Pancreas (tissue), 10 donors: ENCODE measurements around the gene CDK11A. TPM values are rescaled to one million over a fixed set of nuclear protein-coding genes. Genes with fewer than 3 reads are reported as not detected.

ENCODE experiments used
- ATAC-seq, 4 donors: fragments of 200-7000 bp; cut with Tn5 transposase; one replicate each; pipeline versions ENCODE4 v1.8.0 to v1.9.1; 2020; ENCODE audit warnings: mild to moderate bottlenecking in 4 of 4, moderate library complexity in 4 of 4
- DNase-seq, 6 donors: peaks; one replicate each; pipeline ENCODE4 v3.0.0-alpha.2; 2020
- FAIRE-seq: peaks from 2 replicates; lab custom pipeline; 2012; peaks lifted over from hg19 to GRCh38; lab: Jason Lieb, UNC
- H3K27ac ChIP-seq, 4 donors: fragments of 200-600 bp; sonication (generic); 1 replicate in 3 of 4; 2 replicates in 1 of 4; pipeline versions ENCODE4 v1.5.0 to v1.8.0; 2020
- H3K27me3 ChIP-seq, 4 donors: fragments of 200-600 bp; one replicate each; pipeline ENCODE4 v1.8.0; 2021
- H3K36me3 ChIP-seq, 3 donors: fragments of 200-600 bp; sonication (generic) in 1 of 3; one replicate each; pipeline versions ENCODE4 v1.5.0 to v1.8.0; 2020 to 2021
- H3K4me1 ChIP-seq, 3 donors: fragments of 200-600 bp; one replicate each; pipeline ENCODE4 v1.8.0; 2021
- H3K4me3 ChIP-seq, 4 donors: fragments of 200-600 bp; sonication (generic) in 2 of 4; one replicate each; pipeline versions ENCODE4 v1.5.0 to v1.8.0; 2020 to 2021
- H3K9me3 ChIP-seq, 4 donors: fragments of 200-600 bp; one replicate each; pipeline ENCODE4 v1.8.0; 2021
- WGBS, 2 donors: extraction: QIAGEN DNeasy Blood & Tissue Kit; methylation state at CpG; one replicate each; pipeline ENCODE4 v1.1.7; 2013; 5-methylcytosine and 5-hydroxymethylcytosine counted together
- intact Hi-C, 3 donors: fragments of 100-400 bp; cut with DNase I; formaldehyde crosslinking; loops; one replicate each; pipeline versions ENCODE4 v1.11.1 to v1.14.2; 2022
- polyA plus RNA-seq, 2 donors: library from polyadenylated mRNA; stranded (reverse); fragments of 200-250 nt; gene quantifications; one replicate each; pipeline ENCODE4 v1.2.3, GENCODE V29; 2013
- total RNA-seq, 6 donors: library from RNA; stranded (reverse); fragmentation: NEBNext Ultra II Directional in 4 of 6; extraction: Animal tissue kit (Norgen Biotek cat#: 25700) in 4 of 6; gene quantifications; one replicate each; pipeline versions ENCODE4 v1.2.1 to v1.2.4, GENCODE V29; 2021 to 2023
- TF ChIP-seq, protein P1 (sequence below), 4 donors: fragments of 200-600 bp; sonication (generic) in 3 of 4; IDR thresholded peaks; one replicate each; pipeline versions ENCODE4 v1.5.0 to v1.8.0; 2021; ENCODE audit warnings: antibody characterized with exemption in 4 of 4
- donor health status: healthy with polysubstance abuse.
- donor health status: DM: no; HTN: no; CAD: no; lungs with moderate emphysema.
- donor health status: DM: no; HTN: no; CAD: no.
- donor health status: control.
- donor health status: control.
- donor health status: Bipolar disorder and iron deficiency.
- donor health status: DM: yes; HTN: yes; CAD: no.
- donor health status: DM: no; HTN: no; CAD: no.
- donor health status: DM: no; HTN: no; CAD: no.
- donor health status: DM: yes; HTN: yes; CAD: no.

Gene CDK11A
- total and polyA plus RNA-seq, 8 donors, result 13.2 to 111 (median 17.8) TPM

DNA sequence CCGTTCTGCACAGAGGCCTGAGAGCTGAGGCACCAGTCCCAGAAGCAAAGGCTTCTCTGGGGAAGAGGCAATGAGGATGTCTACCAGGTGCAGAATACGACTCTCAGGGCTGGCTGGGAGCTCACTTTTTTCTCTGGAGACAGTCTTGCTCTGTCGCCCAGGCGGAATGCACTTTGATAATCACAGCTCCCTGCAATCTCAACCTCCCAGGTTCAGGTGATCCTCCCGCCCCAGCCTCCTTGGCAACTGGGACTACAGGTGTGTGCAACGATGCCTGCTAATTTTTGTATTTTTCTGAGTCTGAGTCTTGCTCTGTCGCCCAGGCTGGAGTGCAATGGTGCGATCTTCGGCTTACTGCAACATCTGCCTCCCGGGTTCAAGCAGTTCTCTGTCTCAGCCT lies 36.6 kb upstream of the CDK11A start:
- no peak overlapping the region for H3K4me3 ChIP-seq
- peaks cover 10 to 14% (median 11%) of the 10 kb centered on the region in 3 donors for H3K4me1 ChIP-seq
- intact Hi-C loops, result no loop called here
- TF ChIP-seq, protein P1, sequence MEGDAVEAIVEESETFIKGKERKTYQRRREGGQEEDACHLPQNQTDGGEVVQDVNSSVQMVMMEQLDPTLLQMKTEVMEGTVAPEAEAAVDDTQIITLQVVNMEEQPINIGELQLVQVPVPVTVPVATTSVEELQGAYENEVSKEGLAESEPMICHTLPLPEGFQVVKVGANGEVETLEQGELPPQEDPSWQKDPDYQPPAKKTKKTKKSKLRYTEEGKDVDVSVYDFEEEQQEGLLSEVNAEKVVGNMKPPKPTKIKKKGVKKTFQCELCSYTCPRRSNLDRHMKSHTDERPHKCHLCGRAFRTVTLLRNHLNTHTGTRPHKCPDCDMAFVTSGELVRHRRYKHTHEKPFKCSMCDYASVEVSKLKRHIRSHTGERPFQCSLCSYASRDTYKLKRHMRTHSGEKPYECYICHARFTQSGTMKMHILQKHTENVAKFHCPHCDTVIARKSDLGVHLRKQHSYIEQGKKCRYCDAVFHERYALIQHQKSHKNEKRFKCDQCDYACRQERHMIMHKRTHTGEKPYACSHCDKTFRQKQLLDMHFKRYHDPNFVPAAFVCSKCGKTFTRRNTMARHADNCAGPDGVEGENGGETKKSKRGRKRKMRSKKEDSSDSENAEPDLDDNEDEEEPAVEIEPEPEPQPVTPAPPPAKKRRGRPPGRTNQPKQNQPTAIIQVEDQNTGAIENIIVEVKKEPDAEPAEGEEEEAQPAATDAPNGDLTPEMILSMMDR (IDR thresholded peaks at IDR 0.05), result no peak
- no peak overlapping the region for H3K27ac ChIP-seq
- no peak for ATAC-seq
- no peaks in the 10 kb centered on the region for H3K27me3 ChIP-seq
- 96 to 98% methylated on average over 10 of the region's 10 CpGs for WGBS, 2 donors
- H3K9me3 ChIP-seq, result no peaks in the 10 kb centered on the region
- FAIRE-seq, result no peak
- peaks cover 3 to 27% (median 5%) of the 10 kb centered on the region in 3 donors for H3K36me3 ChIP-seq
- no peak for DNase-seq

DNA sequence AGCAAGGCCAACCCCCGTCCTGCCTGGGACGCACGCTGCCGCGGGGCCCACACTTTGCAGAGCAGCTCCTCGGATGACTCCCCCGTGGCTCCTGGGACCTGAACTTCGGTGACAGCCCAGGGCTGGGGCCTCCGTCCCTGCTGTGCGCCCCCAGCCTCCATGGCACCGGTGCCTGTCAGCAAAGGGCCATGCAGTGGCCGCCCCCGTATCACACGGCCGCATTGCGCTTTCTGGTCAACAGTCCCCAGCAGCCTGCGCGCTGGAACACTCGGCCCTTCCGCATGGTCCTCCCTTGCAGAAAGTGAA lies 36.1 kb upstream of the CDK11A start:
- Histone ChIP-seq H3K9me3 (no peaks in the 10 kb centered on the region), H3K27me3 (no peaks in the 10 kb centered on the region), H3K27ac (no peak overlapping the region), H3K36me3 (peaks cover 3 to 29% (median 5%) of the 10 kb centered on the region in 3 donors), H3K4me1 (peaks cover 10 to 14% (median 11%) of the 10 kb centered on the region in 3 donors), H3K4me3 (no peak overlapping the region)
- DNase-seq (peak in 1 of 6 donors; percentile 61), ATAC-seq (no peak), FAIRE-seq (no peak)
- WGBS, 2 donors, result 95 to 97% methylated on average over 20 of the region's 20 CpGs
- TF ChIP-seq, protein P1 (IDR thresholded peaks at IDR 0.05), result no peak
- intact Hi-C loops, result no loop called here

DNA sequence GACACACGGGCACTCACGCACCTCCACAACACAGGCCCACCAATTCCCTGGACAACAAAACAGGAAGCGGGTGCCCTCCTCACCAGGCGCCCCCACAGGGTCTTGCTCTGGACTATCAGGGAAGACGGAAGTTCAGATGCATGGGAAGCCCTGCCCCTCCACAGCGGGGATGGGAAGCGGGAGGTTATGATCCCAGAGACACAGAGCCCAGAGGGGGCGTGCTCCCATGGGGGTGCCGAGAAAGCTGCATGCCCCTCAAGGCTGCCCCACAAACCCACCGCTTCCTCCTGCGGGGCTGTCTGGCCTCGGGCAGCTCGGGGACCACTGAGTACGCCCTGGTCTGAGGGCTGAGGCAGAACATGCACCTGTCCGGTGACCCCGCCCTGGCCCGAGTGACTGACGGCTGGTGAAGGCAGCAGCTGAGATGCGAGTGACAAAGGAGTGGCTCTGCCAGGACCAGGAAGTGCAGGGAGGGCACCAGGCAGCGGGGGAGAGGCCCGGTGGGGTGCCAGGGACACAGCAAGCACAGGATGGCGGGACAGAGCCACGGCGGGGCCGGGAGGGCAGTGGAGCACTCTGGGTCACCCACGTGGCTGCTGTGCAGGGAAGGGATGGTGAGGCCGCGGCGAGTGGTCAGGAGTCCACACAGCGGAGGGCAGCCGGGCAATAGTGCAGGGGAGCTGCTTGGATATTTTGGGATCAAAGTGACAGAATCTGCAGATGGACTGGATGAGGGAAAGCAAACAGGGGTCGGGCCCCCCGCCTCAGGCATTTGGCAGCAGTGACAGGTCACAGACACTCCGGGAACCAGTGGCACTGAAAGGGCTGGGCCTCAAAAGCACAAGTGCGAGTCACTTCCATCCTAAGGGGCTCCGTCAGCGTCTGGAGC lies 35.5 kb upstream of the CDK11A start:
- Histone ChIP-seq H3K9me3 (no peaks in the 10 kb centered on the region), H3K36me3 (peaks cover 3 to 27% (median 5%) of the 10 kb centered on the region in 3 donors), H3K4me1 (peaks cover 10 to 14% (median 11%) of the 10 kb centered on the region in 3 donors), H3K27me3 (no peaks in the 10 kb centered on the region), H3K27ac (peak overlapping the region; percentile 47 to 80 (median 64)), H3K4me3 (no peak overlapping the region)
- DNase-seq (peak in 2 of 6 donors; percentile 42 to 76), FAIRE-seq (no peak), ATAC-seq (no peak)
- intact Hi-C loops, result no loop called here
- 92 to 95% methylated on average over 36 to 37 of the region's 37 CpGs for WGBS, 2 donors
- TF ChIP-seq, protein P1 (IDR thresholded peaks at IDR 0.05), result no peak

DNA sequence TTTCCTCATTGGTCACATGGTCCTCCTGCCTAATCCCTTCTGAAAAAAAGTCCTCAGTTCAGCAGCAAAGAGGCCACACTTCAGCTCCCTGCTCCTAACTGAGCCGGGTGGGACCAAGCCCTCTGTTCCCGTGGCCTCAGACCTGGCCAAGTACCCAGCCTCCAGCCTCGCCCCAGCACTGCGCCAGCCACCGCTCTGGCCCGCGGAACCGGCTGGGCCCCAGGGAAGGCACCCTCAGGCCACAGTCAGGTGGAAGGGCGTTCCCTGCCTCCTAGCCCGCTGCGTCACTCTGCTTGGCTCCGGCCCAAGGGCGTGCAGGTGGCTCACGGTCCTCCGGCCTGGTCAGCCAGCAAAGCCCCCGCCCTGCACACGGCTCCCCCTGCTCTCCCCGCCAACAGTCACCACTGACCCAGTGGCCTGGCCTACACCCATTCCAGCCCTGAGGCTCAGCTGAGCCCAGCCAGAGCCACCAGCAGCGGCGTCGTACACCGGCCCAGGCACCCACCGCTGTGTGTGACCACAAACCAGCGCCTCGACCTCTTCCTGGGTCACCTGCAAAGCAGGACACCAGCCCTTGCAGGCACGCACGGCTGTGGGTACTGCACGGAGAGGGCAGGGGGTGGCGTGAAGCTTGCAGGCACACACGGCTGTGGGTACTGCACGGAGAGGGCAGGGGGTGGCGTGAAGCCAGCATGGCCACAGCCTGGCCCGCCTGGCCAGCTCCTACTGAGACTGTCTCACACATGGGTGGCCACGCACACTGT lies 34.7 kb upstream of the CDK11A start:
- Histone ChIP-seq H3K27me3 (no peaks in the 10 kb centered on the region), H3K36me3 (peaks cover 0 to 26% (median 5%) of the 10 kb centered on the region in 3 donors), H3K27ac (peak overlapping the region; percentile 47 to 80 (median 64)), H3K4me3 (no peak overlapping the region), H3K9me3 (no peaks in the 10 kb centered on the region), H3K4me1 (peaks cover 10 to 14% (median 11%) of the 10 kb centered on the region in 3 donors)
- FAIRE-seq (no peak), DNase-seq (peak; percentile 89 to 96 (median 92)), ATAC-seq (peak; percentile 86 to 94 (median 92))
- 31 to 34% methylated on average over 34 of the region's 34 CpGs for WGBS, 2 donors
- TF ChIP-seq, protein P1 (IDR thresholded peaks at IDR 0.05), result no peak
- intact Hi-C loops, result no loop called here
